A673 (cell line): ENCODE results near the gene ZC3H18. TPM values are rescaled to one million over a fixed set of nuclear protein-coding genes. Genes with fewer than 3 reads are reported as not detected.

Source experiments
- BruUV-seq: library from RNA; stranded (reverse); fragments of 400-500 nt; replicated peaks from 2 replicates; lab custom pipeline; 2021; lab: Mats Ljungman, UMichigan
- CTCF ChIA-PET: fragments of 300-600 bp; sonication (Branson Sonifier 250); formaldehyde crosslinking; loops from one replicate; lab custom pipeline; 2022; ENCODE audit warnings: antibody characterized with exemption; lab: Charles Lee
- POLR2A ChIA-PET: fragments of 300-600 bp; sonication (Branson Sonifier 250); formaldehyde crosslinking; loops from one replicate; lab custom pipeline; 2022; ENCODE audit warnings: antibody characterized with exemption; ENCODE audit not compliant: low non-redundant PET; lab: Charles Lee
- DNase-seq: peaks from one replicate; pipeline ENCODE4 v3.0.0-alpha.2; 2015; ENCODE audit warnings: low spot score
- H3K27ac ChIP-seq: fragments of 200-600 bp; sonication (generic); 2 replicates; pipeline ENCODE4 v1.5.1; 2016; ENCODE audit warnings: mixed run types, low read depth, mild to moderate bottlenecking, mixed read lengths, antibody characterized with exemption, low read length; ENCODE audit not compliant: poor library complexity, severe bottlenecking
- H3K27me3 ChIP-seq: fragments of 200-600 bp; sonication (generic); replicated peaks from 2 replicates; pipeline ENCODE4 v1.6.1; 2017; ENCODE audit warnings: mixed run types, low read depth, mild to moderate bottlenecking, mixed read lengths, antibody characterized with exemption, low read length; ENCODE audit not compliant: insufficient read depth, poor library complexity
- H3K36me3 ChIP-seq: fragments of 200-600 bp; sonication (generic); 2 replicates; pipeline ENCODE4 v1.6.1; 2016; ENCODE audit warnings: mixed run types, mild to moderate bottlenecking, mixed read lengths, antibody characterized with exemption, low read length; ENCODE audit not compliant: insufficient read depth, poor library complexity, severe bottlenecking
- H3K4me1 ChIP-seq: fragments of 200-600 bp; sonication (generic); 2 replicates; pipeline ENCODE4 v1.6.1; 2017; ENCODE audit warnings: mixed run types, mild to moderate bottlenecking, mixed read lengths, antibody characterized with exemption, low read length; ENCODE audit not compliant: insufficient read depth, poor library complexity, severe bottlenecking
- H3K4me3 ChIP-seq: fragments of 200-600 bp; sonication (generic); 2 replicates; pipeline ENCODE4 v1.5.1; 2016; ENCODE audit warnings: low read depth, mixed run types, mild to moderate bottlenecking, mixed read lengths, low read length; ENCODE audit not compliant: poor library complexity, severe bottlenecking
- H3K9me3 ChIP-seq: fragments of 200-600 bp; sonication (generic); 2 replicates; pipeline ENCODE4 v1.6.1; 2016; ENCODE audit warnings: mixed run types, low read depth, mild to moderate bottlenecking, mixed read lengths, antibody characterized with exemption, low read length; ENCODE audit not compliant: poor library complexity, severe bottlenecking
- CTCF ChIP-seq: fragments of 300-800, 200-600 bp; sonication (generic); conservative IDR thresholded peaks from 2 replicates; pipeline ENCODE4 v1.5.1; 2017; ENCODE audit warnings: low read depth, mild to moderate bottlenecking, antibody characterized with exemption, low read length, moderate library complexity, mixed read lengths
- EZH2 ChIP-seq: fragments of 200-600 bp; sonication (generic); IDR thresholded peaks from 2 replicates; pipeline ENCODE4 v1.6.1; 2017; ENCODE audit warnings: borderline replicate concordance, low read depth, mild to moderate bottlenecking, mixed read lengths, antibody characterized with exemption, low read length; ENCODE audit not compliant: poor library complexity, severe bottlenecking
- intact Hi-C: fragments of 100-400 bp; cut with micrococcal nuclease; formaldehyde crosslinking; loops from one replicate; pipeline ENCODE4 v1.10.0; 2022; ENCODE audit not compliant: unreplicated experiment
- total RNA-seq: library from RNA; stranded (reverse); gene quantifications from 2 replicates; pipeline ENCODE4 v1.2.3, GENCODE V29; 2021

Gene ZC3H18
- total RNA-seq, 1 experiment from 2014 or later: 83.4 TPM

GRCh38 chr16:88639231-88640038, 69.2 kb downstream of the ZC3H18 start:
- no peak for DNase-seq
- H3K4me1 ChIP-seq: no peaks in the 10 kb centered on the region
- no peaks in the 10 kb centered on the region for H3K36me3 ChIP-seq
- intact Hi-C loops: no loop called here
- no peaks in the 10 kb centered on the region for H3K9me3 ChIP-seq
- H3K27ac ChIP-seq: no peak overlapping the region
- H3K4me3 ChIP-seq: no peak overlapping the region
- ChIA-PET POLR2A (no interaction called here), CTCF (no interaction called here)
- no TSS peak for BruUV-seq
- TF ChIP-seq EZH2 (no peak), CTCF (no peak)
- peaks cover 22% of the 10 kb centered on the region for H3K27me3 ChIP-seq

- intact Hi-C loops: no loop called here
- TF ChIP-seq EZH2 (no peak), CTCF (no peak)
- no TSS peak for BruUV-seq
- ChIA-PET CTCF (no interaction called here), POLR2A (no interaction called here)
- Histone ChIP-seq H3K9me3 (no peaks in the 10 kb centered on the region), H3K4me3 (no peak overlapping the region), H3K4me1 (no peaks in the 10 kb centered on the region), H3K36me3 (no peaks in the 10 kb centered on the region), H3K27me3 (peaks cover 22% of the 10 kb centered on the region), H3K27ac (no peak overlapping the region)
- DNase-seq: no peak
These were observed 69.9 kb downstream of the ZC3H18 start for GRCh38 chr16:88640039-88640495.

GRCh38 chr16:88640498-88641247, 70.5 kb downstream of the ZC3H18 start:
- BruUV-seq: no TSS peak
- Histone ChIP-seq H3K27me3 (peaks cover 22% of the 10 kb centered on the region), H3K9me3 (no peaks in the 10 kb centered on the region), H3K4me1 (no peaks in the 10 kb centered on the region), H3K4me3 (no peak overlapping the region), H3K36me3 (no peaks in the 10 kb centered on the region), H3K27ac (no peak overlapping the region)
- POLR2A ChIA-PET: no interaction called here
- CTCF ChIA-PET: no interaction called here
- intact Hi-C loops: no loop called here
- DNase-seq: no peak
- TF ChIP-seq EZH2 (no peak), CTCF (no peak)
